Chondrocyte (in vitro differentiated cells): ENCODE measurements around the gene TMEM86B. TPM values are rescaled to one million over a fixed set of nuclear protein-coding genes. Genes with fewer than 3 reads are reported as not detected.
A peak's percentile ranks its signal among the peaks of the same experiment; 100 is the strongest.

Source experiments
- DNase-seq: peaks from one replicate; pipeline ENCODE4 v3.0.0; 2021; ENCODE audit warnings: mixed read lengths, low spot score
- H3K27ac Mint-ChIP-seq: one replicate; pipeline ENCODE4 v1.8.0; 2021; ENCODE audit warnings: mild to moderate bottlenecking, moderate library complexity, mixed read lengths; ENCODE audit not compliant: unreplicated experiment
- H3K27me3 Mint-ChIP-seq: 2 replicates; pipeline ENCODE4 v1.8.0; 2021; ENCODE audit warnings: low read depth, mixed read lengths
- H3K36me3 Mint-ChIP-seq: 2 replicates; pipeline ENCODE4 v1.8.0; 2021; ENCODE audit warnings: low read depth, mixed read lengths
- H3K4me1 Mint-ChIP-seq: 2 replicates; pipeline ENCODE4 v1.8.0; 2021; ENCODE audit warnings: low read depth, mild to moderate bottlenecking, mixed read lengths
- H3K4me3 Mint-ChIP-seq: one replicate; pipeline ENCODE4 v1.8.0; 2021; ENCODE audit warnings: mild to moderate bottlenecking, moderate library complexity, mixed read lengths; ENCODE audit not compliant: unreplicated experiment
- H3K9me3 Mint-ChIP-seq: 2 replicates; pipeline ENCODE4 v1.8.0; 2021; ENCODE audit warnings: low read depth, mixed read lengths
- CTCF ChIP-seq: fragments of 200-600 bp; sonication (generic); IDR thresholded peaks from 2 replicates; pipeline ENCODE4 v1.5.0; 2021; ENCODE audit warnings: antibody characterized with exemption, mild to moderate bottlenecking, moderate library complexity
- total RNA-seq: library from RNA; stranded (reverse); gene quantifications from 3 replicates; pipeline ENCODE4 v1.2.1, GENCODE V29; 2021

TMEM86B gene
- total RNA-seq, 1 donor from 2014 or later, result 1.5 TPM

- no peak for DNase-seq
- Mint-ChIP-seq H3K4me1 (no peaks in the 10 kb centered on the region), H3K9me3 (peaks cover 7% of the 10 kb centered on the region), H3K27ac (no peak overlapping the region), H3K27me3 (no peaks in the 10 kb centered on the region), H3K4me3 (no peak overlapping the region), H3K36me3 (peaks cover 8% of the 10 kb centered on the region)
- TF ChIP-seq CTCF, result no peak
Measured at GRCh38 chr19:55224038-55224665, 4.4 kb downstream of the TMEM86B start.

- Mint-ChIP-seq H3K4me1 (no peaks in the 10 kb centered on the region), H3K9me3 (peaks cover 7% of the 10 kb centered on the region), H3K4me3 (no peak overlapping the region), H3K36me3 (peaks cover 8% of the 10 kb centered on the region), H3K27me3 (no peaks in the 10 kb centered on the region), H3K27ac (no peak overlapping the region)
- no peak for DNase-seq
- TF ChIP-seq CTCF, result no peak
Measured at GRCh38 chr19:55223291-55224037, 5.1 kb downstream of the TMEM86B start.

- Mint-ChIP-seq H3K27ac (no peak overlapping the region), H3K36me3 (peaks cover 1% of the 10 kb centered on the region), H3K4me1 (peaks cover 18% of the 10 kb centered on the region), H3K9me3 (peaks cover 11% of the 10 kb centered on the region), H3K27me3 (no peaks in the 10 kb centered on the region), H3K4me3 (no peak overlapping the region)
- no peak for DNase-seq
- no peak for TF ChIP-seq CTCF
Measured at GRCh38 chr19:55220525-55220924, 8.0 kb downstream of the TMEM86B start.

- no peaks in the 10 kb centered on the region for H3K27me3 Mint-ChIP-seq
- H3K4me3 Mint-ChIP-seq, result peak overlapping the region; percentile 85
- peak overlapping the region; percentile 97 for H3K27ac Mint-ChIP-seq
- DNase-seq, result no peak
- peaks cover 18% of the 10 kb centered on the region for H3K4me1 Mint-ChIP-seq
- peaks cover 22% of the 10 kb centered on the region for H3K9me3 Mint-ChIP-seq
- peaks cover 2% of the 10 kb centered on the region for H3K36me3 Mint-ChIP-seq
- no peak for TF ChIP-seq CTCF
Measured at GRCh38 chr19:55216461-55217198, 11.9 kb downstream of the TMEM86B start.

GRCh38 chr19:55213547-55213946 is 15.0 kb downstream of the TMEM86B start:
- Mint-ChIP-seq H3K4me1 (peaks cover 28% of the 10 kb centered on the region), H3K9me3 (peaks cover 14% of the 10 kb centered on the region), H3K4me3 (no peak overlapping the region), H3K27me3 (no peaks in the 10 kb centered on the region), H3K36me3 (peaks cover 2% of the 10 kb centered on the region), H3K27ac (no peak overlapping the region)
- TF ChIP-seq CTCF, result no peak
- DNase-seq, result no peak
